NAMALWA (cell line): ENCODE results near the gene MYMK.

Experiments
- DNase-seq: peaks from one replicate; pipeline ENCODE4 v3.0.0-alpha.2; 2015; ENCODE audit warnings: low spot score

Gene MYMK

DNA sequence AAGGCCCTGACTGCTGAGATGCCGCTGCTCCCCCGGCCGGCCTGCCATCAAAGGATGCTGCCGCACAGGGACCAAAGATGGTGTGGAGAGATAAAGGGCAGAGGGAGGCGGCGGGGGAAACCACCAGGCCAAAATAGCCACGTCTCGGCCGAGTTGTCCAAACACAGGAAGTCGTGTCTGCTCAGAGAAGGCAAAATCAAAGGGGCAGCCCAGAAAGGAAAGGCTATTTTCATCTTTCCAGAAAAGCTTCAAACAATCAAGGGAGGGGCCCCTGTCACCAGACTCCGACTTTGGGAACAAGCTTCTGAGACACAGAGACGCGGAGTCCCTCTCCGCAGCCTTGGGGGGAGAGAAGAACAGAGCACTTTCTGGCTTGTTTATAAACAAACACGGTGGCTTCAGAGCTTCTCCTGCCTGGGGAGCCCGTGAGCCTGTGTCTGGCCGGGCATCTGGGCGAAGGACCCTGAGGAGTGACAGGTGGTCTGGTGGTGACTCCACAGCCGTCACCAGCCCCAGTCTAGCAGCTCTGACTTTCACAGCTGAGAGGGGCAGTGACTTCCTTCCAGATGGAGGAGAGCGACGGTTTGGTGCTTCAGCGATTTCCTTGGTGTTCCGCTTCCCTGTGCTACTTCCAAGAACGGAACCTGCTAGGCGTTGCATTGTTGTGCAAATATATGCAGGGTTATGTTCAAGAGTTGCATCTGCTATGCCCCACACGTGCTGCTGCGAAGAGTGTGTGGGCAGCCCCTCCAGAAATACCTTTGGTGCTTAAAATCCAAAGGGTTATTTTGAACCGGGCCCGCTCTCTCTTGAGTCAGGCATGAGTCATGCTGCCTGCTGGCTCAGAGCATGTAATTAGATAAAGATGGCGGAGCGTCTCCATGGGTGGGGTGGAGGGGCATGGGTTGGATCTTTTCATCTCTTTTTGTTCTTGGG lies 33.7 kb upstream of the MYMK start:
- DNase-seq = peak; percentile 77

DNA sequence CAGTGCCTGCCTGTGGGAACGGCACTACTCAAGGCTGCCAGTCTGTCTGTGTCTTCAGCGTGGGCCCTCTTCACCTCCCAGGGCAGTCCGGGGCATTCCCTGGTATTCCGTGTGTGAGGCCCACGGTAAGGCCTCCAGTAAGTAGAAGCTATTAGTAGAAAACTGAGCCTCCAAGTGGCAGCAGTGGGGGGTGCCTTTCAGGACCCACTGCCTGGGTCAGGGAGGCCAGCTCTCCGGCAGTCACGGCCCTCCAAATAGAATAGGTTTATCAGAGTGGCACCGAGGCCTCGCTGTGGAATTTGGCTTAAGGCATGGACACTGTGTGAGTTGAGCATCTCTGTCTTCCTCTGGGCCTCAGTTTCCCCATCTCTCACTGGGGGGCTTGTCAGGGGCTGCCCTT lies 32.8 kb upstream of the MYMK start:
- DNase-seq = no peak

DNA sequence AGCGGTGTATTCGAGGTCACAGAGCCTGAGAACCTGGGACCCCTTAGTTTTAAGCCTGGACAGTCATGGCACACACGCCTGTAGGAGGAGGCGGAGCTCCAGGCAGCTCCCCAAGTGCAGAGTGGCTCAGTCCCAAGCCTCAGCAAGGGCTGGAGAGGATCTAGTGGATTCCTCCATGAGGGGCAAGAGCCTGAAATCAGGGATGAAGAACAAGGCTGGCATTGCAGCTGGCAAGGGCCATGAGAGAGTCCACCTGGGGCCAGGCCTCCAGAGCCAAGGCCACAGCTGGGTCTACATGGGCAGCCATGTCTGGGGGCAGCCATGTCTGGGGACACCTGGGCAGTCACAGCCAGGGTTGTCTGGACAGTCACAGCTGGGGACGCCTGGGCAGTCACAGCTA lies 31.6 kb upstream of the MYMK start:
- DNase-seq = no peak

- no peak for DNase-seq
Measured at GRCh38 chr9:133554729-133555128, 30.0 kb upstream of the MYMK start.

DNA sequence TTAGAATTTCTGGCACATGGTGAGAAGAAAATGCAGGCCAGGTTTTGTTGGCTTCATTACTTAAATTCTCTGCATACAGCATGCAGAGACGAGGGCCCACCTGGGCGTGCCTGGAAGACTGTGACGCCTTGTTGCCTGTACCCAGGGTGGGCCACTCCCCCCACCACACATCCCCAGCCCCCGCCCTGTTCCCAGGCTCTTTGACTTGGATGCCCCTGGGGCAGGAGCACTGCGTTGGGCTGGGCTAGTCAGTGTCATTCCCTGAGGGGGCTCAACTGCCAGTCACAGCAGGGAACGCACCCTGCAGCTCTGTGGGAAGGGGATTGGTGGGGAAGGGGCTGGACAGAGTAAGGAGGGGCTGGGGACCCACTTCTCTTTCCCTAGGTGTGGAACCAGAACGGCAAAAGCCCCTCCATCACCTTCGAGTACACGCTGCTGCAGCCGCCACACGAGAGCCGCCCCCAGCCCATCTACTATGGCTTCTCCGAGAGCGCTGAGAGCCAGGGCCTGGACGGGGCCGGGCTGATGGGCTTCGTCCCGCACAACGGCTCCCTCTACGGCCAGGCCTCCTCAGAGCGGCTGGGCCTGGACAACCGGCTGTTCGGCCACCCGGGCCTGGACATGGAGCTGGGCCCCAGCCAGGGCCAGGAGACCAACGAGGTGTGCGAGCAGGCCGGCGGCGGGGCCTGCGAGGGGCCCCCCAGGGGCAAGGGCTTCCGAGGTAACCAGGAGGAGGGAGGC lies 29.4 kb upstream of the MYMK start:
- no peak for DNase-seq

- no peak for DNase-seq
Measured at GRCh38 chr9:133553123-133553522, 28.4 kb upstream of the MYMK start.

- DNase-seq = no peak
Measured at GRCh38 chr9:133552236-133552635, 27.5 kb upstream of the MYMK start.

DNA sequence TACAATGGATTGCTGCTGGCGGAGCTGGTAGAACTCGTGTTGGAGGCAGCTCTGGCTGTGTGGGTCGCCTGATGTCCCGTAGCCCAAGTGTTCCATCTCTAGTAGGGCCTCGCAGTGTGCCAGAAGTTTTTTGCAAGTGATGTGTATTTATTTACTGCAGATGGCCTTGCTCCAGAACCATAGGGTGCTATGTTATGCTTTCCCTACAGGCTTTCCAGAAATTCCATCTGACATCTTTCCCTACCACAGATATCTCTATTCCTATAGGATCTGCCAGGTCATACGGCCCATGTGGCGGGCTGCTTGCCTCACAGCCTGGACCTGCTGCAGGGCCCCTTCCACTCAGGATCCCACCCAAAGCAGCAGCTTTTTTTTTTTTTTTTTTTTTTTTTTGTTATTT lies 26.7 kb upstream of the MYMK start:
- no peak for DNase-seq

DNA sequence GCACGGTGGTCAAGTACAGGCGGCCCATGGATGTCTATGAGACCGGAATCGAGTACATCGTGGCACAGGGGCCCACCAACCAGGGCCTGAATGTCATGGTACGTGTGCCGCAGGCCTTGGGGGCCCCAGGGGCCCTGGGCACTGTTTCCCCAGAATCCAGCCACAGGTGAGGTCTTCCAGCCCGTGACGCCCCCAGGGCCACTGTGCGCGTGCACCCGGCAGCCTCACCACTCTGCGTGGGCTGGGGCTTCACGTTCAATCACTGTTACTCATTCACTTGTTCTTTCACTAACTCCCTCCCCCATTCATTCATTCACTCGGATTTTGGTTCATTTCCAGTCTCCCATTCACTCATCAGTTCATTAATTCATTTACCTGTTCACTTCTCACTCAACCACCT lies 22.4 kb upstream of the MYMK start:
- no peak for DNase-seq

GRCh38 chr9:133546287-133546680 lies 21.5 kb upstream of the MYMK start:
- no peak for DNase-seq

GRCh38 chr9:133545494-133546286 lies 20.9 kb upstream of the MYMK start:
- no peak for DNase-seq

- DNase-seq = no peak
Measured at GRCh38 chr9:133543772-133544467, 19.2 kb upstream of the MYMK start.

GRCh38 chr9:133542002-133542401 lies 17.2 kb upstream of the MYMK start:
- DNase-seq = no peak

DNA sequence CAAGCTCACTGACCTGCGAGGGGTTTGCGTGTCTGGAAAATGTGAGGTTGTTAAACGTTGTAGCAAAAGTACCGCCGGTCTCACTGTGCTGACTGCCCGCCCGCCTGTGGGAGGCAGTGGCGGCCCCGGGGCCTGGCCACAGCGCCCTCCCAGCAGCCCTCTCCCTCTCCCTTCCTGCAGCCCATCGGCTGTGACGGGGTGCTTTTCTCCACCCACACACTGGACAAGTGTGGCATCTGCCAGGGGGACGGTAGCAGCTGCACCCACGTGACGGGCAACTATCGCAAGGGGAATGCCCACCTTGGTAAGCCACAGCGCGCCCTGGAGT lies 15.9 kb upstream of the MYMK start:
- no peak for DNase-seq

GRCh38 chr9:133539991-133540697 lies 15.4 kb upstream of the MYMK start:
- no peak for DNase-seq

DNA sequence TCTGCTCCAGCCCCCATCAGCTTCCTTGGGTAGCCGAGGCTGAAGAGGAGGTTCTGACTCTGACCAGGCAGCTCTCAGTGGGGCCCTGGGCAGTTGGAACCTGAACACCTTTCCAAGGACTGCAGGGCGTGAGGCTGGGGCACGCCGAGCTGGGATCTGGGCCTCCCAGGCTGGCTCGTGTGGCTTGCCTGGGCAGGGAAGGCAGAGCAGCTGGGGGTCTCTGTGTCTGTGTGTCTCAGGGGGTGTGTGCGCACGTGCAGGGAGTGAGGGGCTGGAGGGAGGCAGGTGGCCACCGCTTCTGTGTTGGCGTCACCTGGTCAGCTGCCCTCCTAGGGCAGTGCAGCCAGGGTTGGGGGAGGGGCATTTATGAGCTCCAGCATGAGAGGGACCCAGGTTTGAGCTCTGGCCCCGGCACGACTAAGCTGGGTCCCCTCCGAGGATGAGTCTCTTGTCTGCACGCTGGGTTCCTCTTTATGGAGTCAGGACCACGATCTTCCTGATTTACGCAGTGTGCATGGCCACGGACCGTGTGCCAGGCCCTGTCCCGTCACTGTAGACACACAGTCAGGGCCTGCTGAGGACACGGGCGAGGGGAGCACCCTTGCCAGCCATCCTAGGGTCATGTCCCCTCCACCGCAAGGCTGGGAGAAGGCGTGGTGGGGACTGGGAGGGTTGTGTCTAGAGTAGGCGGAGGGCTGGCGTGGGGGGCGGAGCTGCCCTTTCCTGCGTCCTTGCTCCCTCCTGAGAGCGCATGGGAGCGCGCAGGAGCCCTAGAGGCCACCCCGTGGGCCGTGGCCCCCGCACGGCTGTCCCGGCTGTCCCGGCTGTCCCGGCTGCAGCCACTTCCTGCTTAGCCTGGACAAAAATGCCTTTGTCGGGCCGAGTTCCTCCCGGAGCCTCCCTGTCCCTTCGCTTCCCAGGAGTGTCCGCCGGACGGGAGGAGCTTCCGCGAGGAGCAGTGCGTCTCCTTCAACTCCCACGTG lies 14.4 kb upstream of the MYMK start:
- DNase-seq = no peak

GRCh38 chr9:133538176-133538575 lies 13.4 kb upstream of the MYMK start:
- DNase-seq = no peak

DNA sequence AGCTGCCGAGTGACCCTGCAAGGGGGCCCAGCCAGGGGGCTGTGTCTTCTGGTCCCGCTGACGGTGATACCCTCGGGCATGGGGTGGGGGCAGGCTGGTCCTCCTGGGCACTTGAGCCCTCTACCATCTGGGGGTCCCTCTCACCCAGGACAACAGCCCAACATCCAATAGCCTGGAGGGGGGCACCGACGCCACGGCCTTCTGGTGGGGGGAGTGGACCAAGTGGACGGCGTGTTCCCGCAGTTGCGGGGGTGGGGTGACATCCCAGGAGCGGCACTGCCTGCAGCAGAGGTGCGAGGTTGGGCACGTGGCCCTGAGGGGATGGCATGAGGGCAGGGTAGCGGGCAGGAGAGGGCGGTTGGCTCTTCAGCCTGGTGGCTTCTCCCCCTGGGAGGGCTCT lies 12.5 kb upstream of the MYMK start:
- no peak for DNase-seq

DNA sequence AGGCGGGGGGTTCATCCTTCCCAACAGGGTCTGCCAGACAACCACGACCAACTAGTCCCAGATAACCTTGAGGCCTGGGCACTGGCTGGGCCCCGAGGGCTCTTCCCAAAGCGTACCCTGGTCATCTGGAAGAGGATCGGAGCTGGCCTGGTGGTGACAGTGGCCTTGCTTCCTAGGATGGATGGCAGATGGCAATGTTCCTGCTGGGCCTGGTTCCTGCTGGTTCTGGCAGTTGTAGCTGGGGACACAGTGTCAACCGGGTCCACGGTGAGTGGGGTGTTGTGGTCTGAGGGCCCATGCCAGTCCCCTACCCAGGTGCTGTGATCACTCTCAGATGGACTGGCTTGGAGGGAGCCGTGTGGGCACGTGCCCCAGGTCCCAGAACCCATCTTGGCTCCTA lies 11.8 kb upstream of the MYMK start:
- no peak for DNase-seq

DNA sequence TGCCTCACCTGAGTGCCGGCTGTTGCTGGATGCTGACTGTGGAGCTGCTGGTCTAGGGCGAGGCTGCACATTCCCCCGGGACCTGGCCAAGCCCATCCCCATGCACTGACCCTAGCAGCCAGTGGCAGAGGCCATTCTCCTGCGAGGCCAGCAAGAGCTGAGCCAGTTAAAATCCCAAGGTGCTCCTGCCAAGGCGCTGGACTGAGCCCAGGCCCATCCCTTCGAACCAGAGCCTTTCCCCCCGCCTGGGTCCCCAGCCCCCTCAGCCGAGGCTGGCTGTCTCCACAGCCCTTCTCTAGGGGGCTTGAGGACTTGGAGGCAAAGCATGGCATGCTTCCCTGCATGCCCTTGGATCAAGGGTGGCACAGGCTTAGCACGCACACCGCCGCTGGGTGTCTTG lies 11.3 kb upstream of the MYMK start:
- DNase-seq = no peak
